AG04450 (cell line): ENCODE data around the gene PRKCQ. TPM values are rescaled to one million over a fixed set of nuclear protein-coding genes. Genes with fewer than 3 reads are reported as not detected.

Experiments
- CTCF ChIA-PET: fragments of 300-600, 350-600 bp; formaldehyde crosslinking; extraction: SDS; loops from one replicate; lab custom pipeline; 2022; ENCODE audit warnings: antibody characterized with exemption, inconsistent platforms; lab: Charles Lee
- POLR2A ChIA-PET: fragments of 350-600 bp; formaldehyde crosslinking; extraction: SDS; loops from one replicate; lab custom pipeline; 2021; ENCODE audit warnings: antibody characterized with exemption, inconsistent platforms; lab: Yijun Ruan, JAX
- DNase-seq: peaks from one replicate; pipeline ENCODE4 v3.0.0-alpha.2; 2011; ENCODE audit warnings: low read depth, low spot score
- H3K27ac ChIP-seq: one replicate; pipeline ENCODE4 v1.5.1; 2012; ENCODE audit warnings: low read depth, low read length, control low read depth
- H3K27me3 ChIP-seq: one replicate; pipeline ENCODE4 v1.6.0; 2012; ENCODE audit warnings: low read length; ENCODE audit not compliant: control insufficient read depth, insufficient read depth
- H3K4me3 ChIP-seq: 2 replicates; pipeline ENCODE4 v1.5.1; 2011; ENCODE audit warnings: mild to moderate bottlenecking, low read depth, low read length, control low read depth
- H3K9me3 ChIP-seq: 2 replicates; pipeline ENCODE4 v1.5.1; 2012; ENCODE audit warnings: low read length; ENCODE audit not compliant: control insufficient read depth, insufficient read depth
- polyA plus RNA-seq: library from polyadenylated mRNA; depleted of rRNA; stranded (reverse); fragments of >200 nt; gene quantifications from 2 replicates; pipeline ENCODE4 v1.2.3, GENCODE V29; 2011
- TF ChIP-seq, protein P1 (sequence below): IDR thresholded peaks from 2 replicates; pipeline ENCODE4 v1.5.1; 2011; ENCODE audit warnings: low read depth, low read length, control low read depth, inconsistent platforms

PRKCQ gene
- polyA plus RNA-seq, 1 experiment = 0.10 TPM

DNA sequence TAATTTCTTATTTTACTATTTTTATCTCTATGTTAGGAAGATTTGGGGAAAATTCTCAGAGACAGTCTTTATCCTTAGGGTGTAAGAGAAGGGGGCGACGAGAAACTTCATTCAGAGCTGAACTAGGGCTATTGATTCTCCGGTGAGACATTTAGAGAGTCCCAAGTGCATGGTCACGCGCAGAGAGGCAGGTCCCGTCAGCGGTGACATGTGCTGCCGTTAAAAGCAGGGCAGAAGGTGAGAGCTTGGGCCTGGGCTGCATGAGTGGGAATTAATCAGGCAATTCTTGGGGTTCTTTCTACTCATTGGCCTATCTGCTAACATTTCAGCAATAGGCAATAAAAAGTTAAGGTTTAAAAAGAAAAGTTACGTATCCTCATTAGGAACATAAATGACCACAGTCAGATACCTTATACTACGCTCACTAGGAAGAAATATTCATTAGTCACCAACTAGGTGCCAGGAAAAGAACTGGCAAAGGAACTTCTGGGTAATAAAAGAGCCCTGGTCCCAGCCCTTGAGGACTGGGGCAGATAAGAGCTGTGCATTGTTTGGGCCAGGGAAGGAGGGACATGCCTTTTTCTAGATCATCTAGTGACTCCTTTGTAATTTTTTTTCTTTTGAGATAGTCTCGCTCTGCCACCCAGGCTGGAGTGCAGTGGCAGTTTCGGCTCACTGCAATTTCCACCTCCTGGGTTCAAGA, 21.2 kb downstream of the PRKCQ start:
- no peaks in the 10 kb centered on the region for H3K9me3 ChIP-seq
- POLR2A ChIA-PET = no interaction called here
- no peak overlapping the region for H3K4me3 ChIP-seq
- TF ChIP-seq, protein P1, sequence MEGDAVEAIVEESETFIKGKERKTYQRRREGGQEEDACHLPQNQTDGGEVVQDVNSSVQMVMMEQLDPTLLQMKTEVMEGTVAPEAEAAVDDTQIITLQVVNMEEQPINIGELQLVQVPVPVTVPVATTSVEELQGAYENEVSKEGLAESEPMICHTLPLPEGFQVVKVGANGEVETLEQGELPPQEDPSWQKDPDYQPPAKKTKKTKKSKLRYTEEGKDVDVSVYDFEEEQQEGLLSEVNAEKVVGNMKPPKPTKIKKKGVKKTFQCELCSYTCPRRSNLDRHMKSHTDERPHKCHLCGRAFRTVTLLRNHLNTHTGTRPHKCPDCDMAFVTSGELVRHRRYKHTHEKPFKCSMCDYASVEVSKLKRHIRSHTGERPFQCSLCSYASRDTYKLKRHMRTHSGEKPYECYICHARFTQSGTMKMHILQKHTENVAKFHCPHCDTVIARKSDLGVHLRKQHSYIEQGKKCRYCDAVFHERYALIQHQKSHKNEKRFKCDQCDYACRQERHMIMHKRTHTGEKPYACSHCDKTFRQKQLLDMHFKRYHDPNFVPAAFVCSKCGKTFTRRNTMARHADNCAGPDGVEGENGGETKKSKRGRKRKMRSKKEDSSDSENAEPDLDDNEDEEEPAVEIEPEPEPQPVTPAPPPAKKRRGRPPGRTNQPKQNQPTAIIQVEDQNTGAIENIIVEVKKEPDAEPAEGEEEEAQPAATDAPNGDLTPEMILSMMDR = no peak
- peaks cover 3% of the 10 kb centered on the region for H3K27me3 ChIP-seq
- no peak overlapping the region for H3K27ac ChIP-seq
- CTCF ChIA-PET = interaction anchor here (1.4 kb wide), 1 partner anchor 22 kb away, joined by 5 read pairs; no protein-coding TSS in a partner anchor
- DNase-seq = no peak

DNA sequence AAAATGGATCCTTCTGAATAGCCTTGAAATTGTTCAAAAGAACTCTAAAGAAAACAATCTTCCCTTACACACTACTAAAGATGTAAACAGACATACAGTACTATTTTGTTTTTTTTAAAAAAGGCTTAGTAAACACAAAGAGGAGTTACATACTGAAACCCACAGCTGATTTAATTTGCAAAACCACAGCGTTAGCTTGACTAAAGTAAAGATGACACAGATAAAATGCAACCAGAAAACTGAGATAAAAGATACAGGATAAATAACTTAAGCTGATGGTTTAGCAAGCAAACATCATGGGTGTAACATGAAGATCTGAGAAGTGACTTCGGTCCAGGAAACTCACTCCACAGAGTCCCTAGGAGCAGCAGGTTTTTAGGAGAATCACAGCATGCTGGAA, 21.8 kb downstream of the PRKCQ start:
- Histone ChIP-seq H3K9me3 (no peaks in the 10 kb centered on the region), H3K4me3 (no peak overlapping the region), H3K27ac (no peak overlapping the region), H3K27me3 (peaks cover 3% of the 10 kb centered on the region)
- DNase-seq = no peak
- TF ChIP-seq, protein P1 = no peak
- ChIA-PET CTCF (no interaction called here), POLR2A (no interaction called here)

DNA sequence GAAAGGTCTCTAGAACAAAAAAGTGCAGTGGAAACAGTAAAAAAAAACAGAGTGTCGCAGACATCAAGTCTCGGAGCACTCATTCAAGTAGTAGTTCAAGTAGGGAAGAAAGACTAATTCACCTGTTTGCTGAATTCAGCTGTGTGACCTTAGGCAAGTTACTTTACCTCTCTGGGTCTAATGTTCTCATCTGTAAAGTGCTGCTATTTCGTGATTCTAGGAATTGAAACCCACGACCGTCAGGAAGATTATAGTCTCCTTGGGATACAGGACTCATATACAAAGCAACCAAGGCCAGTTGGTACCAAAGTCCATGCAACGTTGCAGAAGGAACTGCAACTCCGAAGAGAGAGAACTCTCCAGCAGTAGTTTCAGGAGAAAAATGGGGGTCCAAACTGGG, 26.1 kb downstream of the PRKCQ start:
- no peak overlapping the region for H3K27ac ChIP-seq
- peaks cover 2% of the 10 kb centered on the region for H3K27me3 ChIP-seq
- H3K9me3 ChIP-seq = no peaks in the 10 kb centered on the region
- DNase-seq = no peak
- CTCF ChIA-PET = no interaction called here
- no peak overlapping the region for H3K4me3 ChIP-seq
- TF ChIP-seq, protein P1 = no peak
- POLR2A ChIA-PET = no interaction called here

DNA sequence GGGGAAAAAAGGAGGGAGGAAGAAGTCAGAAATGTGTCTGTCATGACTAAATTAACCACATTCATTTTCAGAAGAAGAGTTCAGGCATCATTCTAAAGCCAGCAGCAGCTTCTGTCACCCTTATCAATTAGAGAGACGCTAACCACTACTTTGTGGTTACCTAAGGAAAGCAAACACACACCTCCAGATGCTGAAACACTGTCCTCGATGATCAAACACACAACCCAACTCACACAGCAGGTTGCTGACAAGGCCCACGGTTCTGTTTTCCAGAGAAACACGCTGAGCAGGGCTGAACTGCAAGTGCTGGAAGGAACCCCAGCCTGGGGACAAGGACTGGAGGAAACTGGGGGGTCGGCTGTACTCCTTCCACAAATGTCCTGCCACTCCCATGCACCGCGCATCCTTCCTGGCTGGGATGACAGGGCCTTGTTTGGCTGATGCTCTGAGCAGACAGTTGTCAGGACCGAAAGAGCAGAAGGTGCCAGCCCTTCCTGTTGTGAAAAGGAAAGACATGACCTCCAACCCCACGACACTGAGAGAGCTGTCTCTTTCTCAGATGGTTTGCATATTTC, 36.6 kb downstream of the PRKCQ start:
- no peak overlapping the region for H3K27ac ChIP-seq
- CTCF ChIA-PET = no interaction called here
- TF ChIP-seq, protein P1 = no peak
- DNase-seq = no peak
- POLR2A ChIA-PET = no interaction called here
- no peak overlapping the region for H3K4me3 ChIP-seq
- H3K27me3 ChIP-seq = peaks cover 3% of the 10 kb centered on the region
- no peaks in the 10 kb centered on the region for H3K9me3 ChIP-seq

DNA sequence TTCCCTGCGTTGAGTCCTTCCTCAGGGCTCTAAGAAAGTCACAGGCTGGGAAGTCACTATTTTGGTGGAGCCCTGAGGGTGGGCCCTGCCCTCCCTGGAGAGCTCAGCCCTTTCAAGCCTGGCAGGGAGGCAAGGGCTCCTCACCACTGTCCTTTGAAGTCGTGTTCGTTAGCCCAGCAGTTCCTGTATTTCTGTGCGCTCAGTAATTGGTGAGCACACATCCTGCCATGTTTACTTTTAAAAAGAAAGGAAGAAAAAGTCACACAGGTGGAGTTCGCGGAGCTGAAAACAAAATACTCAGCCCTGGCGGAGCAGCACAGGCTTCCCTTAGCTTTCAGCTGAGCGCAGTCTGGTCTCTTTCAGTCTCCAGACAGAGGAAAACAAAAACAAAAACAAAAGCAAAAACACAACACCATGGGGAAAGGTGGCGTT, 37.1 kb downstream of the PRKCQ start:
- POLR2A ChIA-PET = no interaction called here
- CTCF ChIA-PET = interaction anchor here (0.6 kb wide), 1 partner anchor 13 kb away, joined by 7 read pairs; no protein-coding TSS in a partner anchor
- Histone ChIP-seq H3K4me3 (no peak overlapping the region), H3K9me3 (no peaks in the 10 kb centered on the region), H3K27ac (no peak overlapping the region), H3K27me3 (peaks cover 3% of the 10 kb centered on the region)
- no peak for DNase-seq
- TF ChIP-seq, protein P1 = no peak
